HepG2 (cell line): ENCODE results near the gene ALK. TPM values are rescaled to one million over a fixed set of nuclear protein-coding genes. Genes with fewer than 3 reads are reported as not detected.

ENCODE experiments used
- ATAC-seq: fragments of 200-7000 bp; cut with Tn5 transposase; 3 replicates; pipeline ENCODE4 v1.9.1; 2020; ENCODE audit warnings: mild to moderate bottlenecking, moderate library complexity
- BruUV-seq: library from RNA; stranded (reverse); fragments of 400-500 nt; replicated peaks from 2 replicates; lab custom pipeline; 2021; lab: Mats Ljungman, UMichigan
- CTCF ChIA-PET: fragments of 300-600 bp; formaldehyde crosslinking; extraction: SDS; loops from one replicate; lab custom pipeline; 2021; ENCODE audit warnings: low total read pairs, inconsistent platforms, low intra/inter-chr PET ratio; lab: Yijun Ruan, JAX
- POLR2A ChIA-PET: fragments of 350-600 bp; sonication (Branson Sonifier 250); formaldehyde crosslinking; loops from one replicate; lab custom pipeline; 2020; ENCODE audit warnings: antibody characterized with exemption, inconsistent platforms; lab: Yijun Ruan, JAX
- DNase-seq: peaks from one replicate; pipeline ENCODE4 v3.0.0-alpha.2; 2015; ENCODE audit warnings: low spot score
- FAIRE-seq: peaks from 3 replicates; lab custom pipeline; 2011; peaks lifted over from hg19 to GRCh38; lab: Jason Lieb, UNC
- H2AFZ ChIP-seq: one replicate; pipeline ENCODE4 v1.6.1; 2011; ENCODE audit warnings: low read length, inconsistent platforms
- H3K27ac ChIP-seq: fragments of 300-600 bp; 3 replicates; pipeline ENCODE4 v1.8.0; 2011; ENCODE audit warnings: mixed run types, mild to moderate bottlenecking, mixed read lengths, low read length, inconsistent platforms; ENCODE audit not compliant: insufficient read depth; ENCODE audit errors: extremely low read length
- H3K27me3 ChIP-seq, 2 experiments: fragments of 200-600 bp in 1 of 2; 2 replicates in 1 of 2; 3 replicates in 1 of 2; pipeline versions ENCODE4 v1.6.0 to v1.8.0; 2011; ENCODE audit warnings: low read length in 2 of 2, mild to moderate bottlenecking in 2 of 2, moderate library complexity in 2 of 2, inconsistent platforms in 1 of 2; ENCODE audit not compliant: insufficient read depth in 2 of 2, control insufficient read depth in 1 of 2
- H3K36me3 ChIP-seq, 2 experiments: fragments of 200-600 bp in 1 of 2; replicated peaks in 1 of 2; 2 replicates in 1 of 2; 3 replicates in 1 of 2; pipeline versions ENCODE4 v1.5.1 to v1.8.0; 2011; ENCODE audit warnings: low read length in 2 of 2, inconsistent platforms in 1 of 2; ENCODE audit not compliant: insufficient read depth in 2 of 2, control insufficient read depth in 1 of 2
- H3K4me1 ChIP-seq: 2 replicates; pipeline ENCODE4 v1.5.1; 2012; ENCODE audit warnings: low read length, inconsistent platforms; ENCODE audit not compliant: insufficient read depth
- H3K4me2 ChIP-seq: 2 replicates; pipeline ENCODE4 v1.6.0; 2011; ENCODE audit warnings: low read depth, low read length, inconsistent platforms
- H3K4me3 ChIP-seq, 3 experiments: fragments of 200-600 bp in 1 of 3; sonication (generic), shearing (Covaris generic) in 1 of 3; replicated peaks in 1 of 3; 2 replicates each; pipeline ENCODE4 v1.5.1; 2011 to 2016; ENCODE audit warnings: low read length in 3 of 3, inconsistent platforms in 2 of 3, low read depth in 2 of 3, mild to moderate bottlenecking in 2 of 3, control low read depth in 1 of 3, mixed read lengths in 1 of 3; ENCODE audit not compliant: insufficient read depth in 1 of 3
- H3K79me2 ChIP-seq: one replicate; pipeline ENCODE4 v1.6.1; 2011; ENCODE audit warnings: low read length, inconsistent platforms; ENCODE audit not compliant: insufficient read depth
- H3K9ac ChIP-seq: 2 replicates; pipeline ENCODE4 v1.6.0; 2011; ENCODE audit warnings: mild to moderate bottlenecking, low read depth, low read length, inconsistent platforms; ENCODE audit not compliant: insufficient read depth
- H3K9me3 ChIP-seq: 2 replicates; pipeline ENCODE4 v1.5.1; 2012; ENCODE audit warnings: mild to moderate bottlenecking, low read length
- H4K20me1 ChIP-seq: 2 replicates; pipeline ENCODE4 v1.6.0; 2011; ENCODE audit warnings: inconsistent platforms, mild to moderate bottlenecking, low read length, moderate library complexity; ENCODE audit not compliant: insufficient read depth
- BORCS8-MEF2B ChIP-seq: sonication (generic); formaldehyde crosslinking; IDR thresholded peaks from 2 replicates; pipeline ENCODE4 v1.8.0; 2022; ENCODE audit warnings: mild to moderate bottlenecking, missing genetic modification reagents
- BRCA1 ChIP-seq: sonication (generic); formaldehyde crosslinking; IDR thresholded peaks from 2 replicates; pipeline ENCODE4 v1.4.0; 2020; ENCODE audit warnings: missing genetic modification reagents
- MEF2D ChIP-seq: sonication (generic); formaldehyde crosslinking; IDR thresholded peaks from 2 replicates; pipeline ENCODE4 v1.5.1; 2020; ENCODE audit warnings: mild to moderate bottlenecking, missing genetic modification reagents
- PPARG ChIP-seq: conservative IDR thresholded peaks from 2 replicates; pipeline ENCODE4 v1.6.1; 2016; ENCODE audit warnings: missing biosample characterization, missing genetic modification reagents
- ZBTB7A ChIP-seq: sonication (generic); formaldehyde crosslinking; IDR thresholded peaks from 2 replicates; pipeline ENCODE4 v1.8.0; 2022; ENCODE audit warnings: mild to moderate bottlenecking, missing genetic modification reagents
- ZFP62 ChIP-seq: sonication (generic); formaldehyde crosslinking; IDR thresholded peaks from 2 replicates; pipeline ENCODE4 v1.4.0; 2020; ENCODE audit warnings: missing genetic modification reagents
- ZNF431 ChIP-seq: sonication (generic); formaldehyde crosslinking; IDR thresholded peaks from 2 replicates; pipeline ENCODE4 v1.9.0; 2022; ENCODE audit warnings: missing genetic modification reagents, low read depth, mild to moderate bottlenecking, borderline replicate concordance
- ZNF749 ChIP-seq: sonication (generic); formaldehyde crosslinking; IDR thresholded peaks from 2 replicates; pipeline ENCODE4 v1.8.0; 2022; ENCODE audit warnings: mild to moderate bottlenecking, missing genetic modification reagents, moderate library complexity, borderline replicate concordance
- WGBS: methylation state at CpG from one replicate; pipeline ENCODE4 v1.1.6; 2017; ENCODE audit warnings: low lambda C conversion rate; 5-methylcytosine and 5-hydroxymethylcytosine counted together
- in situ Hi-C: cut with HindIII; loops from 2 replicates; pipeline ENCODE4 v1.10.0; 2017; ENCODE audit warnings: low pct_unique_long_range_greater_than_20kb; ENCODE audit not compliant: extremely low pct_ligation_motif_present
- intact Hi-C: fragments of 100-400 bp; cut with micrococcal nuclease; formaldehyde crosslinking; loops from one replicate; pipeline ENCODE4 v1.10.0; 2022; ENCODE audit not compliant: unreplicated experiment
- polyA plus RNA-seq, 8 experiments: library from polyadenylated mRNA; depleted of rRNA in 3 of 8; stranded (reverse) in 7 of 8; unstranded in 1 of 8; fragments of >200 nt; fragmentation: Illumina TruSeq in 4 of 8; extraction: Trizol in 4 of 8; gene quantifications; 2 replicates each; pipeline versions ENCODE4 v1.2.1 to v1.2.3, GENCODE V29; 2011 to 2016; ENCODE audit warnings: low read depth in 4 of 8, missing spikeins in 1 of 8, mixed read lengths in 1 of 8; ENCODE audit not compliant: insufficient read depth in 1 of 8
- total RNA-seq, 5 experiments: library from RNA; depleted of rRNA; stranded (reverse); fragments of >200 nt; fragmentation: Illumina TruSeq; extraction: Trizol; gene quantifications; 2 replicates each; pipeline ENCODE4 v1.2.3, GENCODE V29; 2016; ENCODE audit warnings: low read depth in 1 of 5
- TF ChIP-seq, protein P1 (sequence below): sonication (generic); formaldehyde crosslinking; IDR thresholded peaks from 2 replicates; pipeline ENCODE4 v1.9.0; 2021; ENCODE audit warnings: mild to moderate bottlenecking, missing genetic modification reagents

The ALK gene
- total and polyA plus RNA-seq, 2 of the 13 experiments (the other 11 are each of a cell fraction or from before 2014, with no cell fraction given) = not detected

DNA sequence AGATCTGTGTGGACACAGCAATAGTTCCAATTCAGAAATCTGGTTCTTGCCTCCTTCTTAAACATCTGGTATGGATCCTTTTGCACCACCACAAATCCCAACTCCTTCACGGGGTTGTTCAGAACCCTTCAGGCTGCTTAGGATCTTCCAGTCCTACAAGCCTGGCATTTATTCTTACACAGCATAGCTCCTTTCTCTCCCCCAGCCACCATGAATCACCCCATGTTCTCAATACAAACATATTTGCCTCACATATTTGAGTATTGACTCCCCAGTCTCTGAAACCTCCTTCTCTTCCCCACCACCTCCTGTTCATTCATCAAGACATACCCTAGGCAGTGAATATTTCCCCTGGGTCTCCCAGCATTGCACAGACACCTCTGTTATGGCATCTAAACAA lies 155.2 kb downstream of the ALK start:
- Histone ChIP-seq H3K4me2 (no peak overlapping the region), H3K79me2 (no peaks in the 10 kb centered on the region), H3K4me3 (no peak overlapping the region), H2AFZ (no peak overlapping the region), H3K27me3 (no peaks in the 10 kb centered on the region), H3K9ac (no peak overlapping the region), H3K27ac (no peak overlapping the region), H3K36me3 (no peaks in the 10 kb centered on the region), H3K9me3 (no peaks in the 10 kb centered on the region), H4K20me1 (no peaks in the 10 kb centered on the region), H3K4me1 (no peaks in the 10 kb centered on the region)
- ATAC-seq = no peak
- FAIRE-seq = no peak
- in situ Hi-C loops = no loop called here
- DNase-seq = no peak
- no TSS peak for BruUV-seq
- no peak for TF ChIP-seq ZFP62 (CRISPR knock-in tag)
- TF ChIP-seq, protein P1, sequence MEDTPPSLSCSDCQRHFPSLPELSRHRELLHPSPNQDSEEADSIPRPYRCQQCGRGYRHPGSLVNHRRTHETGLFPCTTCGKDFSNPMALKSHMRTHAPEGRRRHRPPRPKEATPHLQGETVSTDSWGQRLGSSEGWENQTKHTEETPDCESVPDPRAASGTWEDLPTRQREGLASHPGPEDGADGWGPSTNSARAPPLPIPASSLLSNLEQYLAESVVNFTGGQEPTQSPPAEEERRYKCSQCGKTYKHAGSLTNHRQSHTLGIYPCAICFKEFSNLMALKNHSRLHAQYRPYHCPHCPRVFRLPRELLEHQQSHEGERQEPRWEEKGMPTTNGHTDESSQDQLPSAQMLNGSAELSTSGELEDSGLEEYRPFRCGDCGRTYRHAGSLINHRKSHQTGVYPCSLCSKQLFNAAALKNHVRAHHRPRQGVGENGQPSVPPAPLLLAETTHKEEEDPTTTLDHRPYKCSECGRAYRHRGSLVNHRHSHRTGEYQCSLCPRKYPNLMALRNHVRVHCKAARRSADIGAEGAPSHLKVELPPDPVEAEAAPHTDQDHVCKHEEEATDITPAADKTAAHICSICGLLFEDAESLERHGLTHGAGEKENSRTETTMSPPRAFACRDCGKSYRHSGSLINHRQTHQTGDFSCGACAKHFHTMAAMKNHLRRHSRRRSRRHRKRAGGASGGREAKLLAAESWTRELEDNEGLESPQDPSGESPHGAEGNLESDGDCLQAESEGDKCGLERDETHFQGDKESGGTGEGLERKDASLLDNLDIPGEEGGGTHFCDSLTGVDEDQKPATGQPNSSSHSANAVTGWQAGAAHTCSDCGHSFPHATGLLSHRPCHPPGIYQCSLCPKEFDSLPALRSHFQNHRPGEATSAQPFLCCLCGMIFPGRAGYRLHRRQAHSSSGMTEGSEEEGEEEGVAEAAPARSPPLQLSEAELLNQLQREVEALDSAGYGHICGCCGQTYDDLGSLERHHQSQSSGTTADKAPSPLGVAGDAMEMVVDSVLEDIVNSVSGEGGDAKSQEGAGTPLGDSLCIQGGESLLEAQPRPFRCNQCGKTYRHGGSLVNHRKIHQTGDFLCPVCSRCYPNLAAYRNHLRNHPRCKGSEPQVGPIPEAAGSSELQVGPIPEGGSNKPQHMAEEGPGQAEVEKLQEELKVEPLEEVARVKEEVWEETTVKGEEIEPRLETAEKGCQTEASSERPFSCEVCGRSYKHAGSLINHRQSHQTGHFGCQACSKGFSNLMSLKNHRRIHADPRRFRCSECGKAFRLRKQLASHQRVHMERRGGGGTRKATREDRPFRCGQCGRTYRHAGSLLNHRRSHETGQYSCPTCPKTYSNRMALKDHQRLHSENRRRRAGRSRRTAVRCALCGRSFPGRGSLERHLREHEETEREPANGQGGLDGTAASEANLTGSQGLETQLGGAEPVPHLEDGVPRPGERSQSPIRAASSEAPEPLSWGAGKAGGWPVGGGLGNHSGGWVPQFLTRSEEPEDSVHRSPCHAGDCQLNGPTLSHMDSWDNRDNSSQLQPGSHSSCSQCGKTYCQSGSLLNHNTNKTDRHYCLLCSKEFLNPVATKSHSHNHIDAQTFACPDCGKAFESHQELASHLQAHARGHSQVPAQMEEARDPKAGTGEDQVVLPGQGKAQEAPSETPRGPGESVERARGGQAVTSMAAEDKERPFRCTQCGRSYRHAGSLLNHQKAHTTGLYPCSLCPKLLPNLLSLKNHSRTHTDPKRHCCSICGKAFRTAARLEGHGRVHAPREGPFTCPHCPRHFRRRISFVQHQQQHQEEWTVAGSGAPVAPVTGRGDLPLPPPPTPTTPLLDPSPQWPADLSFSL (CRISPR knock-in tag) = no peak
- TF ChIP-seq ZBTB7A = no peak
- no peak for TF ChIP-seq ZNF749 (CRISPR knock-in tag)
- TF ChIP-seq ZNF431 (CRISPR knock-in tag) = no peak
- no peak for TF ChIP-seq PPARG (CRISPR knock-in tag)
- TF ChIP-seq BRCA1 (CRISPR knock-in tag) = no peak
- TF ChIP-seq MEF2D = no peak
- no peak for TF ChIP-seq BORCS8-MEF2B
- ChIA-PET POLR2A (no interaction called here), CTCF (no interaction called here)
- WGBS = 0% methylated on average over 1 of the region's 1 CpG
- intact Hi-C loops = no loop called here
